Psoas muscle (tissue), 8 donors: Measurements from ENCODE around the gene SMC5. TPM values are rescaled to one million over a fixed set of nuclear protein-coding genes. Genes with fewer than 3 reads are reported as not detected.
A peak's percentile ranks its signal among the peaks of the same experiment; 100 is the strongest.

Source experiments
- ATAC-seq, 4 donors: fragments of 200-7000 bp; cut with Tn5 transposase; one replicate each; pipeline ENCODE4 v1.9.1; 2020; ENCODE audit warnings: moderate library complexity in 3 of 4, mild to moderate bottlenecking in 2 of 4
- DNase-seq, 2 donors: peaks; one replicate each; pipeline ENCODE4 v3.0.0-alpha.2; 2020
- H3K27ac ChIP-seq: fragments of 200-600 bp; one replicate; pipeline ENCODE4 v1.8.0; 2022
- H3K27me3 ChIP-seq, 3 donors: fragments of 200-600 bp in 1 of 3; one replicate each; pipeline versions ENCODE4 v1.6.1 to v1.8.0; 2013 to 2022; ENCODE audit warnings: low read length in 2 of 3, mild to moderate bottlenecking in 2 of 3, moderate library complexity in 1 of 3; ENCODE audit not compliant: insufficient read depth in 3 of 3
- H3K36me3 ChIP-seq, 2 donors: fragments of 200-600 bp in 1 of 2; one replicate each; pipeline versions ENCODE4 v1.6.1 to v1.8.0; 2013 to 2022; ENCODE audit warnings: low read depth in 1 of 2, mild to moderate bottlenecking in 1 of 2, moderate library complexity in 1 of 2; ENCODE audit not compliant: insufficient read depth in 1 of 2
- H3K4me1 ChIP-seq: fragments of 200-600 bp; one replicate; pipeline ENCODE4 v1.8.0; 2022
- H3K4me3 ChIP-seq: fragments of 200-600 bp; one replicate; pipeline ENCODE4 v1.8.0; 2022; ENCODE audit warnings: mild to moderate bottlenecking
- H3K9me3 ChIP-seq: fragments of 200-600 bp; one replicate; pipeline ENCODE4 v1.8.0; 2022
- WGBS, 3 donors: extraction: QIAGEN DNeasy Blood & Tissue Kit; methylation state at CpG; one replicate each; pipeline versions ENCODE4 v1.1.6 to v1.1.7; 2013; 5-methylcytosine and 5-hydroxymethylcytosine counted together
- intact Hi-C, 2 donors: fragments of 100-400 bp; cut with DNase I; formaldehyde crosslinking; loops; one replicate each; pipeline versions ENCODE4 v1.11.0 to v1.14.2; 2022
- long read RNA-seq, 2 donors: library from polyadenylated mRNA; unstranded; transcript quantifications; one replicate each; pipeline ENCODE4 v2.0.0, GENCODE V29; 2021
- polyA plus RNA-seq, 3 donors: library from polyadenylated mRNA; stranded (reverse); fragments of 200-250 nt; gene quantifications; one replicate each; pipeline ENCODE4 v1.2.3, GENCODE V29; 2013
- total RNA-seq, 4 donors: library from RNA; stranded (reverse); fragmentation: NEBNext Ultra II Directional in 2 of 4; extraction: Animal tissue kit (Norgen Biotek cat#: 25700) in 2 of 4; gene quantifications; one replicate each; pipeline versions ENCODE4 v1.2.1 to v1.2.4, GENCODE V29; 2021 to 2023
- TF ChIP-seq, protein P1 (sequence below): fragments of 200-600 bp; IDR thresholded peaks from one replicate; pipeline ENCODE4 v1.8.0; 2022; ENCODE audit warnings: antibody characterized with exemption
- donor health status: healthy with polysubstance abuse.
- donor health status: DM: no; HTN: no; CAD: no; lungs with moderate emphysema.
- donor health status: Bipolar disorder and iron deficiency.
- donor health status: healthy.
- donor health status: DM: yes; HTN: yes; CAD: no.
- donor health status: DM: no; HTN: no; CAD: no.
- donor health status: DM: no; HTN: no; CAD: no.
- donor health status: DM: yes; HTN: yes; CAD: no.

SMC5 gene
- total RNA-seq, result 10 to 100 TPM; 18.1 to 21.0 (median 19.9) TPM
- 10 to 100 TPM in 2 of 3 donors, 1 to 10 TPM in 1; 5.5 to 16.4 (median 11.4) TPM for polyA plus RNA-seq
- long read RNA-seq, donor 1, full-length matches to known transcripts, result 8 of 22 reads
- long read RNA-seq, donor 1, partial matches to known transcripts, result 8 of 22 reads
- long read RNA-seq, donor 1, other reads (novel, unspliced or antisense), result 6 of 22 reads
- long read RNA-seq, donor 2, full-length matches to known transcripts, result 11 of 32 reads
- long read RNA-seq, donor 2, partial matches to known transcripts, result 13 of 32 reads
- long read RNA-seq, donor 2, other reads (novel, unspliced or antisense), result 8 of 32 reads

DNA sequence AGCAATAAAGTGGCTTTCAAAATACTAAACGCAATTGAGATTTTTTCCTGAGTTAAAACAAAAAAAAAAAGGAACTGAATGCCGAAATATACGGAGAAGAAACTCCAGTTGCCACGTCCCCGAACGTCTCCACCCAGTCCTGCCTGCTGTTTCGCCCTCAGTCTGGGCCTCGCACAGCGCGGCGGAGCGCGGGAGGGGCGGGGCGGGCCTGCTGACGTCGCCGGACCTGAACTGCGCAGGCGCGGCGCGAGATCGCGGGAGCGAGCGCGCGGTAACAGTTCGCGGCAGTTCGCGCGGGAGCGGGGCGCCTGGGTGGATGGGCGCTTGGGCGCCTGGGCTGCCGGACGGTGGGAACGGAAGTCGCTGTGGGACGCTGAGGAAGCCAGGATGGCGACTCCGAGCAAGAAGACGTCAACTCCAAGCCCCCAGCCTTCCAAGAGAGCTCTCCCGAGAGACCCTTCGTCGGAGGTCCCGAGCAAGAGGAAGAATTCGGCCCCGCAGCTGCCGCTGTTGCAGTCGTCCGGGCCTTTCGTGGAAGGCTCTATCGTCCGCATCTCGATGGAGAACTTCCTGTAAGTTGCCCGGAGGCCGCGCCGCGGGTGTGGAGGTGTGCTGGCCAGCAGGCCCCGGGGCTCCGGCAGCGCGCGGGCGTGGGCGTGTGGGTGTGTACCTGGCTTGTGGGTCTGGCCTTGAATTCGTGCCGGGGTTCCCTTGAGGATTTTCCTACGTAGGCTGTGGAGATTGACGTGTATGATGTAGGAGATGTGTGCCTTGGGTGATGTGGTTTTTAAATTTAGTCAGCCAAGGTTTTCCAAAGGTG, at the start of gene SMC5:
Gene SMC5 (plus strand): TSS at position 287 of the 820 bp plus-strand sequence. CDS start 101 bp downstream, at position 388.
- H3K27ac ChIP-seq, result peak within 1 kb of the TSS; percentile 98
- DNase-seq (peak; percentile 92 to 95), ATAC-seq (peak; percentile 92 to 94 (median 94))
- TF ChIP-seq, protein P1, sequence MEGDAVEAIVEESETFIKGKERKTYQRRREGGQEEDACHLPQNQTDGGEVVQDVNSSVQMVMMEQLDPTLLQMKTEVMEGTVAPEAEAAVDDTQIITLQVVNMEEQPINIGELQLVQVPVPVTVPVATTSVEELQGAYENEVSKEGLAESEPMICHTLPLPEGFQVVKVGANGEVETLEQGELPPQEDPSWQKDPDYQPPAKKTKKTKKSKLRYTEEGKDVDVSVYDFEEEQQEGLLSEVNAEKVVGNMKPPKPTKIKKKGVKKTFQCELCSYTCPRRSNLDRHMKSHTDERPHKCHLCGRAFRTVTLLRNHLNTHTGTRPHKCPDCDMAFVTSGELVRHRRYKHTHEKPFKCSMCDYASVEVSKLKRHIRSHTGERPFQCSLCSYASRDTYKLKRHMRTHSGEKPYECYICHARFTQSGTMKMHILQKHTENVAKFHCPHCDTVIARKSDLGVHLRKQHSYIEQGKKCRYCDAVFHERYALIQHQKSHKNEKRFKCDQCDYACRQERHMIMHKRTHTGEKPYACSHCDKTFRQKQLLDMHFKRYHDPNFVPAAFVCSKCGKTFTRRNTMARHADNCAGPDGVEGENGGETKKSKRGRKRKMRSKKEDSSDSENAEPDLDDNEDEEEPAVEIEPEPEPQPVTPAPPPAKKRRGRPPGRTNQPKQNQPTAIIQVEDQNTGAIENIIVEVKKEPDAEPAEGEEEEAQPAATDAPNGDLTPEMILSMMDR, result no peak
- intact Hi-C loops, result loop anchor here in 1 of 2 donors (10.0 kb wide), 1 partner anchor 494 kb away; the partner anchor contains the start of gene PTAR1
- H3K4me1 ChIP-seq, result peaks cover 50% of the 10 kb centered on the region
- no peaks in the 10 kb centered on the region for H3K36me3 ChIP-seq
- H3K9me3 ChIP-seq, result no peaks in the 10 kb centered on the region
- WGBS, 3 donors, result 0% methylated on average over 64 to 75 of the region's 75 CpGs
- H3K4me3 ChIP-seq, result peak within 1 kb of the TSS; percentile 78
- H3K27me3 ChIP-seq, result no peaks in the 10 kb centered on the region

DNA sequence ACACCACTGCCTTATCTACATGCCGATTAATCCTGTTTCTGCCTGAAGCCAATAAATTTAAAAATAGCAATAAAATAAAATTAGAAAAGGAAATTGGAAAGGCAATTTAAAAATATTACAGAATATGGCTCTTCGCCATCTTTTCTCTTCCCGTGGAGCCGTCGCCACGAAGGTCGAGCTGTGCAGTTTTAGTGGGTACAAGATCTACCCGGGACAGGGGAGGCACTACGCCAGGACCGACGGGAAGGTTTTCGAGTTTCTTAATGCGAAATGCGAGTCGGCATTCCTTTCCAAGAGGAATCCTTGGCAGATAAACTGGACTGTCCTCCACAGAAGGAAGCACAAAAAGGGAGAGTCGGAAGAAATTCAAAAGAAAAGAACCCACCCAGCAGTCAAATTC, 41.7 kb upstream of the SMC5 start:
- TF ChIP-seq, protein P1, result no peak
- no peak overlapping the region for H3K27ac ChIP-seq
- H3K27me3 ChIP-seq, result no peaks in the 10 kb centered on the region
- DNase-seq, result peak in 1 of 2 donors; percentile 19
- no peaks in the 10 kb centered on the region for H3K9me3 ChIP-seq
- H3K4me1 ChIP-seq, result no peaks in the 10 kb centered on the region
- WGBS, 3 donors, result 78 to 84% (median 82%) methylated on average over 16 of the region's 16 CpGs
- intact Hi-C loops, result no loop called here
- no peak for ATAC-seq
- no peaks in the 10 kb centered on the region for H3K36me3 ChIP-seq
- H3K4me3 ChIP-seq, result no peak overlapping the region

DNA sequence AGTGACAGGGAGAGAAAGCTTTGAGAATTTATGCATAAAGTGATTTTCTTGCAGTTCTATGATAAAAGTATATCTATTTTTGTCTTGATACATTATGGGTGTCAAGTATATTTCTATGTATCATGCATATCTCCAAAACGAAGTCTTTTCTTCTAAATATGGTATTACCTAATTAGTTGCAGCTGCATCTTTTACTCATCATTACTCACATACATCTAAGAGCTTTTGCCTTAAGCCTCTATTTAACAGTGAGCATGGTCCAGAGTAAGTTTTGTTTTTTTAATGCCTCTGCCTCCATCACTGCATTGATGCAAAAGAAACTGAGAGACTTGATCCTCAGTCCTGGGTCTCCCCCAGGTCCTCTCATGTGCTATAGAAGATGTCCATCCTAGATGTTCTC, 40.0 kb upstream of the SMC5 start:
- DNase-seq, result no peak

DNA sequence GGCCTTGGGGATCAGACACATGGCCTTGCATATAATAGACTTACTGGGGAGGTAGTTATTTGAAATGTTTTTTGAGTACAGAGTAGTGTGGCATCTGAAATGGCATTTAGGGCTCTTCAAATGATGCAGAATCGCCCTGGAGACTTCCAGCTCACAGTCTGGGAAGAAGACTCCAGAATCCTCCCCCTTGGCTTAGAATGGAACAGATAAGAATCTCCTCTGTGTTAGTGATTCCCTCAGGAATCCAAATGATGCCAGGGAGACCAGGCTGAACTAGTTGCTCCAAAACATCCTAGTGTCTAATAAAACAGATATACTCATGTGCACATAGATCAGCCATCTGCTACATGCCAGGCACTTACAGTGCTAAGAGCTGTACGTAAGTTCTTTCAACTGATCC, 38.6 kb upstream of the SMC5 start:
- TF ChIP-seq, protein P1, result no peak
- 92 to 95% (median 95%) methylated on average over 2 of the region's 2 CpGs for WGBS, 3 donors
- H3K9me3 ChIP-seq, result no peaks in the 10 kb centered on the region
- intact Hi-C loops, result no loop called here
- no peak overlapping the region for H3K27ac ChIP-seq
- no peaks in the 10 kb centered on the region for H3K36me3 ChIP-seq
- DNase-seq, result no peak
- H3K27me3 ChIP-seq, result no peaks in the 10 kb centered on the region
- no peak overlapping the region for H3K4me3 ChIP-seq
- ATAC-seq, result no peak
- H3K4me1 ChIP-seq, result no peaks in the 10 kb centered on the region

More for the DNA sequence above, 40.0 kb upstream of the SMC5 start:
- Histone ChIP-seq H3K4me3 (no peak overlapping the region), H3K9me3 (no peaks in the 10 kb centered on the region), H3K4me1 (no peaks in the 10 kb centered on the region), H3K27ac (no peak overlapping the region), H3K27me3 (no peaks in the 10 kb centered on the region), H3K36me3 (no peaks in the 10 kb centered on the region)
- no peak for ATAC-seq
- intact Hi-C loops, result no loop called here
- WGBS, 3 donors, result 80 to 88% (median 87%) methylated on average over 1 of the region's 1 CpG
- TF ChIP-seq, protein P1, result no peak
